GM21526 (cell line): ENCODE data around the gene LMTK2.

Experiments
- ATAC-seq: cut with Tn5 transposase; IDR thresholded peaks from one replicate; pipeline ENCODE4 v1.9.1; 2021; ENCODE audit warnings: moderate library complexity; ENCODE audit not compliant: unreplicated experiment, low FRiP score

Gene LMTK2

GRCh38 chr7:98106647-98107312, at the start of gene LMTK2:
Gene LMTK2, plus strand, starts transcription at chr7:98106862. Its CDS starts 316 bp downstream, at chr7:98107178.
- peak; percentile 99 for ATAC-seq

DNA sequence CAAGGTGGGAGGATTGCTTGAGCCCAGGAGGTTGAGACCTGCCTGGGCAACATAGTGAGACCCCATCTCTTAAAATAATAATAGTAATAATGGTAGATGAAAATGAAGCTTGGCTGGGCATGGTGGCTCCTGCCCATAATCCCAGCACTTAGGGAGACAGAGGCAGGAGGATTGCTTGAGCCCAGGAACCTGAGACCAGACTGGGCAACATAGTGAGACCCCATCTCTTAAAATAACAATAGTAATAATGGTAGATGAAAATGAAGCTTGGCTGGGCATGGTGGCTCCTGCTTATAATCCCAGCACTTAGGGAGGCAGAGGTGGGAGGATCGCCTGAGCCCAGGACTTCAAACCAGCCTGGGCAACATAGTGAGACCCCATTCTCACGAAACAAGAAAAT, 49.5 kb upstream of the LMTK2 start:
- no peak for ATAC-seq

GRCh38 chr7:98058186-98058585, 48.5 kb upstream of the LMTK2 start:
- no peak for ATAC-seq

GRCh38 chr7:98064233-98064632, 42.4 kb upstream of the LMTK2 start:
- ATAC-seq, result no peak

DNA sequence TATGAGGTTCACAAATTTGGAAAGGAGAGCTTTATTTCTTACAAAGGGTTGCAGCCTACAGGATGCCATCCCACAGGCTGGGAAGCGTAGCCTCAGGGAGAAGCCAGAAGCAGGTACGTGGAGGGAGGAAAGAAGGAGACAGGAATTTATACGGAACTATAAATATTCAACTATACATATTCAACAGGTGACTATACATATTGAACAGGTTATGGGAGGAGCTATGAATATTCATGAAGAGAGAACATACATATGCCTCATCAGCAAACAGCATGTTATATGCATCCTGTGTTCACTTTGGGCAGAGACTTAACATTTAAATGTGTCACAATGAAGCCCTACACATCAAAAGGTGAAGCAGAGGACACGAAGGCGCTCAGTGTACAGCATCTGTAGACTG, 40.5 kb upstream of the LMTK2 start:
- no peak for ATAC-seq

DNA sequence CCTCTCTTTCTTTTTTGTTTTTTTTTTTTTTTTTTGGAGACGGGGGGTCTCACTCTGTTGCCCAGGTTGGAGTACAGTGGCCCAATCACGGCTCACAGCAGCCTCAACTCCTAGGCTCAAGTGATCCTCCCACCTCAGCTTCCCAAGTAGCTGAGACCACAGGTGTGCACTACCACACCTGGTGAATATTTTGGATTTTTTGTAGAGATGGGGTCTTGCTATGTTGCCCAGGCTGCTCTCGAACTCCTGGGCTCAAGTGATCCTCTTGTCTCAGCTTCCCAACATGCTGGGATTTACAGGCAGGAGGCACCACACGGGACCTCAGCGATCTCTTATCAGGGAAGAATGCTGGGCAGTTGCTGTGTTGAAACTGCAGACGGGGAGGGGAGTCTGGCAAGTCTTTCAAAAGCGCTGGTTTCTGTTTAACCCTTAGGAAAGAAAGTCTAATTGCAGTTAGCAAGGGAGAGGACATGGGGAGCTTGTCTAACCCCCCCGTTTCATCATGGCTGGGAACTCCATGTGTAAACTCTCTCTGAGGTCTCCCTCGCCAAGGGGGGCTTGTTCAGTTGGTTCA, 39.6 kb upstream of the LMTK2 start:
- ATAC-seq, result no peak

DNA sequence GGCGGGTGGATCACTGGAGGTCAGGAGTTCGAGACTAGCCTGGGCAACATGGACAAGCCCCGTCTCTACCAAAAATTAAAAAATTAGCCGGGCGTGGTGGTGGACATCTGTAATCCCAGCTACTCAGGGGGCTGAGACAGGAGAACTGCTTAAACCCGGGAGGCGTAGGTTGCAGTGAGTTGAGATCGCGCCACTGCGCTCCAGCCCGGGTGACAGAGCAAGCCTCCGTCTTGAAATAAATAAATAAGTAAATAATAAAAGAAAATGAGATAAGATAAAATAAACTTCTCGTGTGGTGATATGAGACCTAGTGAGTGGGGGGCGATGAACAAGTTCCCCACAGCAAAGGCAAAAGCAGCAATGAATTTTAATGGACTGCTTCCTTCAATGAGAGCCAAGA, 33.6 kb upstream of the LMTK2 start:
- ATAC-seq, result no peak

GRCh38 chr7:98075801-98076200, 30.9 kb upstream of the LMTK2 start:
- ATAC-seq, result no peak

- ATAC-seq, result no peak
These were observed 28.9 kb upstream of the LMTK2 start for GRCh38 chr7:98077762-98078161.

- no peak for ATAC-seq
These were observed 28.3 kb upstream of the LMTK2 start for GRCh38 chr7:98078197-98078870.

DNA sequence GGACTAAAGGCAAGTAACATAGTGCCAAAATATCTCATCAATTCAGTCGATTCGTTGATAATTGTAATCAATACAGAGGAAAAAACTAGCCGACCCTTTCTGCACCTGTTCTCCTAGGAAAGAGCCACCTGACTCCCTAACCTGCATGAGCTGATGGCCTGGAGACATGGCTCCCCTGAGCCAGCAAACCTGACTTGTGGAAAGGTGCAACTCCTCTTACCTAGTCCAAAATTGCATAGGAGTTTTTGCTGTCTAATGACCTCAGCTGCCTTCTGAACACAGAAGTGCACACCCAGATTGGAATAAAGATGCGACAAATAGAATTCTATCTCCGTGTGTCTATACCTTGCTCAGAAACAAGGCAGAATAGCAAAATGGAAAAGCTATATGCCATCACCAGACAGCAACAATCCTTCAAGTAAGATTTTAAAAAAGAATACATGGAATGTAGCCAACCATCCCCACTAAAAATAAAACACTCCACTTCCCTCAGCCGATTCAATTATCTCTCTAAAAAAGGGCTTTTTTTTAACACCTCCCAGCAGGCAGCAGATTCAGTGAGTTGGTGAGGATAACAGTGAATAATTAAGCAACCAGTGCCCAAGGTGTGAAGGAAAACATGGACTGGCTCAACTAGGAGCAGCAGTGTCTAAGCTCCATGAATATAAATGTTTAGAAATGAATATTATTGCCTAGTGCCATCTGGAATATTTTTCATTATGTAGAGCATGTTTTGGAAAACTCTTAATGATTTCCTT, 26.6 kb upstream of the LMTK2 start:
- ATAC-seq, result no peak

DNA sequence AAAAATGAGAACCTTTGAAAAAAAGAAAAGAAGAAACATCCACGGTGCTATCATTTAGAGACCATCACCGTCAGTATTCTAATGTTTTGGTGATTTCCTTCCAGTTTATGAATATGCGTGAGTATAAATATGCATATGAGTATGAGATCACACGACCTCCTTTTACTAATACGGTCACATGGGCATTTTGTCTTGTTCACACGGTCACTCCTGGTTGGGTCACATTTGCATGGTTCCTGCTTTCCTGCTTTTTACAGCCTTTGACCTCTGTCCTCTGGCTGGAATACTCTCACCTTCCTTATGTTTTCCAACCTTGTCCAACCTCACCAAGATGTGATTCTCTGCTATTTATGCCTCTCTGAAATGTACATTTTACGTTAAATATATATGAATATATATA, 25.3 kb upstream of the LMTK2 start:
- no peak for ATAC-seq

- ATAC-seq, result no peak
These were observed 22.0 kb upstream of the LMTK2 start for GRCh38 chr7:98084631-98085030.

GRCh38 chr7:98085674-98086073, 21.0 kb upstream of the LMTK2 start:
- ATAC-seq, result no peak

DNA sequence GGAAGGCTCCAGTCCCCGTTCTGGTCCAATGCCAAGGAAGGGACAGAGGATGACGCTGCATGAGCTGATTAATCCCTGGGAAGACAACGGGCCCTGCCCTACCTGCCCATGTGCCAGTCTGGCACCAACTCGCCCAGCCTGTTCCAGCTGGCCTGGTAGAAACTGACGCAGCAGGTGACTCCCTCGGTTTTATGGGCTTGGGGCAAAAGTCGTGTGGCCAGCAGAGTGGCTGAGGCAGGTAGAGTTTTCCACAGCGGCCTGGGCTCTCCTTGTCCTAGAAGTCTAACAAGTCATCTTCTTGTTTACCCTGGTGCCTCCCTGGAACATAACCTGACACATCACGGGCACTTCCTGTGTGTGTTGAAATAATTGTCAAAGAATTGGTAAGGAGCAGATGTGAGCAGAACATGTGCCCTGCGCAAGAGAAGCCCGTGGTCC, 20.4 kb upstream of the LMTK2 start:
- ATAC-seq, result no peak

DNA sequence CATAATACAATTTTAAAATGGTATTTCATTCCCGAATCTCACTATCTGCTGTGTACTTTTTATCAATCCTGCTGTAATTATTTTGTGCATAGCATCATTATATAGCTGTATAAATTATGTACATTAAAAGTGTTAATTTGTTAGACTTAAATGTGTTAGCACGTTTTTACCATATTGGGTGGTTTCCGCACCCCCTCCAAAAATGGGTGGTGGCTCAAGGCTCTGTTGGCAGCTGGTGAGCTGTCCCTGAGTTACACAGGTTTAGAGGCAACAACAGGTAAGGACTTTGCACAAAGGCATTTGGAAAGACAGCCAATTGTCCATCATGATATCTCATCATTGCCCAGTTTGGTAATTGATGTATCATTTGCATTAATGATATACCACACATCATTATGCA, 18.6 kb upstream of the LMTK2 start:
- ATAC-seq, result no peak

GRCh38 chr7:98090116-98090515, 16.5 kb upstream of the LMTK2 start:
- ATAC-seq, result no peak

DNA sequence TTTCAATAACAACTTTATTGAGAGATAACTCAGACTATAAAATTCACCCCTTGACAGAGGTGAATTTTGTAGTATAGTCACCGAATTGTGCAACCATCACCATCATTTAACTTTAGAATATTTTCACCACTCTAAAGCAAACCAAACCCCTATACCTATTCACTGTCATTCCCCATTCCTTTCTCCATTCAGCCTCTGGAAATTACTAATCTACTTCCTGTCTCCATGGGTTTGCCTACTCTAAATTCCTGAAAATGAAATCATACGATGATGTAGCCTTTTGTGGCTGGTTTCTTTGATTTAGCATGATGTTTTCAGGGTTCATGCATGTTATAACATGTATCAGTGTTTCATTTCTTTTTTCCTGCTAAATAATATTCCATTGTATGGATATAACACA, 15.6 kb upstream of the LMTK2 start:
- no peak for ATAC-seq

DNA sequence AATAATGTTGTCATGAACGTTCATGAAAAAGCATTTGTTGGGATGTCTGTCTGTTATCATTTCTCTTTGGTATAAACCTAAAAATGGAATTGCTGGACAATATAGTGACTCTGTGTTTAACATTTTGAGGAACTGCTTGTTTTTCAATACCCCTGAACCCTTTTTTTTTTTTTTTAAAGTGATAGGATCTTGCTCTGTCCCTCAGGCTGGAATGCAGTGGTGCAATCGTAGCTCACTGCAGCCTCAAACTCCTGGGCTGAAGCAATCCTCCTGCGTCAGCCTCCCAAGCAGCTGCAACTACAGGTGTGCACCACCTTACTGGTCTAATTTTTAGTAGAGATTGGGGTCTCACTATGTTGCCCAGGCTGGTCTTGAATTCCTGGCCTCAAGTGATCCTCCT, 15.1 kb upstream of the LMTK2 start:
- ATAC-seq, result no peak

DNA sequence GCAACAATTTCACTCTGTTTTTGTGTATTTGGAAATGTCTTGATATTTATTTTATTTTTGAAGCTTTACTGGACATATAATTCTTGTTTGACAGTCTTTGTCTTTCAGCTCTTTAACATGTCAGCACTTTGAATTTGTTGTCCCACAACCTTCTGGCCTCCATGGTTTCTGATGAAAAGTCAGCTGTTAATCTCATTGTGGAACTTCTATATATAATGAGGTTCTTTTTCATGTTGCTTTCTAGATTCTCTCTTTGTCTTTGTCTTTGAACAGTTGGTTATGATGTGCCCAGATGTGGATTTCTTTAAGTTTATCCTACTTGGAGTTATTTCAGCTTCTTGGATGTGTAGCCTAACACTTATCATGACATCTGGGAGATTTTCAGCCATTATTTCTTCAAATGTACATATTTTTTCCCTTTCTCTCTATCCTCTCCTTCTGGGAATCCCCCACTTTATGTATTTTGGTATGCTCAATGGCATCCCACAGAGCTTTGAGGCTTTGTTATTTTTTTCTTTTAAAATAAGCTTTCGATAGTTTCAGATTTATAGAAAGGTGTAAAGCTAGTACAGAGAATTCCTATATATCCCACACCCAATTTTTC, 9.5 kb upstream of the LMTK2 start:
- ATAC-seq, result no peak

DNA sequence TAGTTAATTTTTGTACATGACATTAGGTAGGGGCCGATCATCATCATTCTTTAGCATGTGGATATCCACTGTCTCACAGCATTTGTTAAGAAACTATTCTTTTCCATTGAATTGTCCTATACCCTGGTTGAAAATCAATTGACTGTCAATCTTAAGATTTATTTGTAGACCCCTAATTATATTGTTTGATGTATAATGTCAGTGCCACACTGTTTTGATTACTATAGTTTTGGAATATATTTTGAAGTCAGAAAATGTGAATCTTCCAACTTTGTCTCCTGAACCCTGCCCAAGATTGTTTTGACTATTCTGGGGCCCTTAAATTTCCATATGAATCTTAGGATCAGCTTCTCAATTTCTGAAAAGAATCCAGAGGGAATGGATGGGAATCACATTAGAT, 6.6 kb upstream of the LMTK2 start:
- ATAC-seq, result no peak
